ENCODE measurements around the gene DNER.

The DNER gene

DNA sequence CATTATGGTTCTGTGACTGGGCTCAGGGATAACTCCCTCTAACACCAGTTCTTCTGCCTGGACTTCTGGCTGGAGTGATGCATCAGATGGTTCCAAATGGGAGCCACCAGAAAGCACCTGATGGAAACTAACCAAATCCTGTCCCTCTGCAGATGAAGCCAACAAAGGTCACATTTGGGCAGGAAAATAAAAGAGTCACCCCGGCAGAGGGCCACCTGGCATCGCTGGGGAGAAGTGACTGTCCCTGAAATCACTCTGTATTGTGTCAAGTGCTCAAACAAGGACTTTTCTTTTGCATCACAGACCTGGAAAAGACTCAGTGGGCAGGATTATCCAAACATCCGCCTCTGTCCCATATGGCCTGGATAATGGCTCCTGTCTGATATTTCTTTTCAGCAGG lies 47.5 kb downstream of the DNER start:
- no peak for DNase-seq (ENCODE audit: low spot score)

DNA sequence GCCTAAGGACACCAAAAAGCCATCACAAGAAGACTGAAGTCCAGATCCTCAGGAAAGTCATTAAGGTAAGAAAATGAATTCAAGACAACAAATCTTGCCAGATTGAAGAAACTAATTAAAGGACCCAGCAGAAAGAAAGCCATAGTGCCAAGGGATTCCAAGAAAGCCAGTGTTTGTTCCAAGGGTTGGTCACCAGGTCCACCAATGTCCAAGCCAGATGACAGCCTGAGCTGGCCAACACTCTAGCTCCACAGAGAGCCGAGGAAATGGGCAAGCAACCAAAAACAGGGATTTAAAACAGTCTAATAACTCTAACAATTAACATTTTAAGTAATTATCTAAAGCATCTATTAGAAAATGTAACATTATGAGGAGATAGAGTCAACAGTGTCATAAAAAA lies 49.2 kb downstream of the DNER start:
- no peak for DNase-seq (ENCODE audit: low spot score)

DNA sequence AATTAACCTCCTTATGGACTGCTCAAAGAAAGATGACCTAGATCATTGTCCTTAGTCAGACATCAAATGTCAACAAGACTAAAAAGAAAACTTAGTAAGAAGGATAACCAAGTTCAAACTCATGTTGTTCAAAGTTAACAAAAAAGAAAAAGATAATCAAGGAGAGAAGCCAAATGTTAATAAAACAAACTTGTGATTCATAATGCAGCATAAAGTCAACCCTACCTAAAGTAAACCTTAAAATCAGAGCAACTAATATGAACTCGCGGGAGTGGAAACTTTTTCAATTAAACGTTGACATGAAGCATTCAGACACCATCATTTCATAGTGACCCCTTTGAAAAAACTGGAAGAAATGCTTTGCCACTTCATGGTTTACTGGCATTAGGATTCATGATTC lies 52.9 kb downstream of the DNER start:
- no peak for DNase-seq (ENCODE audit: low spot score)

DNA sequence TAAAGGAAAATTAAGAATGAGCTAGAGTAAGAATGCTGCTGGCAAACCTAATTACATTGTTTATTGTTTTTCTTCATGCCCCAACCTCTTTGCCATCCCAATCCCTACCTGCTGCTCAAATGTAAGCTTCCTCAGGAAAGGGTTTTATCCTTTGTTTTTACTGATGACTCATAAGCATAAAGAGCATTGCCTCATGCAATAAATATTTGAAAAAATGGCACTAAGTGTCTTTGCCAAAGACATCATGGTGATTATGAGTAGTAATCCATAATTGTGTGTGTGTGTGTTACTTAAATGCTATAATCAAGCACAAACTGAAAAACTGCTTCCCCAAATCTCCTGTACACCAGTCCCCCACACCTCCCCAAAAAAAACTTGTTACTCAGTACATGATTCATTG lies 53.4 kb downstream of the DNER start:
- DNase-seq (ENCODE audit: low spot score): no peak

DNA sequence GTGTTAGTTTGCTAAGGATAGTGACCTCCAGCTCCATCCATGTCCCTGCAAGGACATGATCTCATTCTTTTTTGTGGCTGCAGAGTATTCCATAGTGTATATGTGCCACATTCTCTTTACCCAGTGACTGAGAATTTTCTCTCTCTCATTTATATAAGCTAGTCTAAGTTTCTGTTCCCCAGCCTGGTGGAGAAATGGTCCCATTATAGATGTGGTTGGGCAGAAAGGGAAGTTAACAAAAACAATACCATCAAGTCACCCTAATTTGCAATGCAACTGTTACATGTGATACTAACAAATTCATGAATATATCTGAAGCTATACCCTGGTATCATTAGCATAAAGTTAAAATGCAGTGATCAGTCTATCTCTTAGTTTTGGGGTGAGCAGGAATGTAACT lies 54.0 kb downstream of the DNER start:
- no peak for DNase-seq (ENCODE audit: low spot score)

DNA sequence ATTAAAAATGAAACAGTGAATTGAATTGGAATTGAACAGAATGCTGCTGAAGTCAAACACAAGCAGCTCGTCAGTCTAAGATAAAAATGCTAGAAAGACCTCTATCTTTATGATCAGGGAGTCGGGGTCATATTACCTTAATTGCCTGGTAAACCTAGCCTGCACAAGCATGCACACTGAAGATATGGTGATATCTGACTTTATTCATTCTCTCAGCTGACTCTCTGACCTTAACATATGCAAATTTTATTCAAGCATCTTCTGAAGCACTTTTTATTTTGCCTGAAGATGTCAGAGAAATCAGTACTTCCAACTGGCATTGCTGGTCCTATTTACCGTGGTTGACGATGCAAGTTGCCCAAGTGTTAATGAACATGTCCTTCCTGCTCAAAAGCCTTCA lies 56.4 kb downstream of the DNER start:
- no peak for DNase-seq (ENCODE audit: low spot score)

DNA sequence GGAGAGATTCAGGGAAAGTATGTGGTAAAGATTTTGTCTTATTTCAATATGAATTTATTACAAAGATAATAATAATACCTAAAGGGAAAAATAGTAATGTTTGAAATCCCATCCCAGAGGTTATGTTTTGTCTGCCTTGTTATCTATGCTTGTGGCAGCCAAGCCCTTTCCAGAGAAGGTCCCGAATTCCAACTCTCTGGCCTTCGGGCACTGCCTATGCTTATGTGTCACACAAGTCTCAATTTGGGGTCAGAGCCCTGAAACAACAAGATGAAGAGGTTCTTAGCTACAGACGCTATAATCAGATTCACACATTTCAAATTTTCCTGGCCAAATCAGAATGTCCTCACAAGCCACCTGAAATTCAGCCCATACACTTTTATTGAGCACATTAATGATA lies 59.9 kb downstream of the DNER start:
- DNase-seq (ENCODE audit: low spot score): no peak

DNA sequence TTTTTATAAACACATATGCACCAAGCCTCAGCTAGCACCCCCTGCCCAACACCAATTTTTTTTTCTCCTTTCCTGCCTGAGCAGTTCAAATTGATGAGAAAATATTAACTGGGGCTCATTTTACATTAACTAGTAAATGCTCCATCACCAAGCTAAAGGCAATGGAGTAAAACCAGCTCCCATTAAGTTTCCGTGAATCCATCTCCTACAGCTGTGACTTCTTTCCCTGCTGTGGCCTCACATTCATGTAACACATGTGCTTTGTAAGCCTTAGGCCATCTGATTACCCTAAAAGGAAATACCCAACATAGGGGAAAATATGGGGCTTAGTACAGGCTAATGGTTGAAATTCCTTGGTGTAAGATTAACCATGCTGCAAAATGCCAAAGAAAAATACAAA lies 60.8 kb downstream of the DNER start:
- DNase-seq (ENCODE audit: low spot score): no peak

DNA sequence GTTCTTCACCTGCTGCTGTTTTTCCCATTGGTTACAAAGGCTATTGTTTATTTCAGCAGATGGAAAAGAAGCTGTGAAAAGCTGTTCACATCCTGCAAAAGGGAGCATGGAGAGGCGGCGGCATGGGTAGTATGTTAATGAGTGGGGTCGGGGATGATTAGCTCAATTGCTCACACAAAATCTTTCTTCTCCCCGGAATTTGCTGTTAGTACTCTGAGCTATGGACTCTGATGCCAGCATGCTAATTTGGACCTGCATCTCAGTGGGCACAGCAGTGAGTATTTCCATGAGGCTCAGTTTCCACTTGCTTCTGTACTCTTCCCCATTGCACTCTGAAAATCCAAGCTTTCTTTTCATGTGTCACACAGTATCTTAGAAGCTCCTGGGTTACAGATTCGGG lies 61.6 kb downstream of the DNER start:
- DNase-seq (ENCODE audit: low spot score): no peak

DNA sequence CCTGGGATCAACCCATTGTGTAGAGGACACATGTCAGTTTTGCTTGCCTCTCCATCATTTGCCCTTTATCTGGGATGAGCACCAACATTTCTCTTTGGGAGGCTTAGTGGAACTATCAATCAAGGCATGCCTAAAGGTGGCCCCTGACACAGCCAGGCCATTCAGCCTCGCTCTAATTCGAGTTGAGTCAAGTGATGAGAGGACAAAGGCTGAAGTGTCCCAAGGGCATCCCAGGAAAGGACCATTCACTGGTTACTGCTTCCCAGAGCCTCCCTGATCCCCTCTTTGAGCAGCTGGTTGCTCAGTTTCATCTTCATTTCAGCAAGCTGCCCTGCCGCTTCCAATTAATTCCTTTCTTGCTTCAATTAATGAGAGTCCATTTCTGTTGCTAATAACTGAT lies 63.5 kb downstream of the DNER start:
- no peak for DNase-seq (ENCODE audit: low spot score)

DNA sequence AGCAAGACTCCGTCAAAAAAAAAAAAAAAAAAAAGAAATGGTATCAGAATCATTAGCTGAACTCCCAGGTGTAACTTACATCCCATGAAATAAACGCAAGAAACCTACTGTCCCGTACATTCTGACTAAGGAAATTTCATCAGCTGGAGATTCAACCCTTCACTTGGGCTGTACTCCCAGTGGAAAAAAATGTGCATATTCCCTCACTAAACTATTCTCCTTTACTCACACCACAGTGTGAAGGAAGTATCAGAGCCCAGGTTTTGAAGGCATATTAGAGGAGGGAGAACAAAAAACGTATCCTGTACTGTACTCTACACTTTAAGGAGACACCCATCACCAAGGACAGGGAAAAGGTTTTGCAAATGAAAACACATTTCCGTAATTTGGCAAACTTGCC lies 64.3 kb downstream of the DNER start:
- DNase-seq (ENCODE audit: low spot score): no peak

DNA sequence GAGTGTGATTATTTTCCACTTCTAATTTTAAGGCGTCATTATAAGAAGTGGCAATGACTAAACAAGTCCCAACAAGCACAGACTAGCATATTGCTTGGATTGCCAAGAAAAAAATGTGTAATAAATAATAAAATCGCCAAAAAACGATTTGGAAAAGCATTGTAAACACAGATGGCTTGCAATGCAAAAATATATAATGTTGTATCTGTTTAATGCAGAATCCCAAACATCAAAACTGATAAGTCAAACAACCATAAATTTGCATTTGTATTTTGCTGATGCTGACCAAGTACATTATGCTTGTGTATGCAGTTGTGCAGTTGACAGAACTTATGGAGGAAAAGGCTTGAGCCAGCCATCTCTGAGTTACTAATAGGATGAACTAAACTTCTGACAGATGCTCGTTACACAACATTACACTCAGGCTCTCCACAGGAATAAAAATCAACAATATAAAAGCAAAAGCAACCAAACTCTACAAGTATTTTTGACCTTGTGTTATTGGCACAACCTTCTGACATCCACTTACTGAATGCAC lies 68.1 kb downstream of the DNER start:
- no peak for DNase-seq (ENCODE audit: low spot score)

DNA sequence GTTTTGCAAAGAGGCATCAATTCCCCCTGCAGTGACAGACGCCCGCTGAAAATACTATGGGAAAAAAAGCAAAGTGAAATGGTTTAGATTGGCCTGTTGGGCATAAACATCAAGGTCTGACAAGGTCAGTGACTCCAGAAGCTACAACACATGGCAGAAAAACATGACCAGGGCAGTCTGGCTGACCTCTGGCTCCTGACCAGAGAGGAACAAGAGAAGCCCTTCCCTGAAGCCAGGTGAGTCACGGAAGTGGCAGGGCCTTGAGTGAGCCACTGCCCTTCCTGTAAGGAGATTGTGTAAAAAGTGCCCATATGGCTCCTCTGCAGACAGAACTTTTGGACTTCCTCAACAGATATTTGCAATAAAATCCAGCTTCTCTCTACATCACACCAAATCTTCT lies 72.0 kb downstream of the DNER start:
- DNase-seq (ENCODE audit: low spot score): no peak

DNA sequence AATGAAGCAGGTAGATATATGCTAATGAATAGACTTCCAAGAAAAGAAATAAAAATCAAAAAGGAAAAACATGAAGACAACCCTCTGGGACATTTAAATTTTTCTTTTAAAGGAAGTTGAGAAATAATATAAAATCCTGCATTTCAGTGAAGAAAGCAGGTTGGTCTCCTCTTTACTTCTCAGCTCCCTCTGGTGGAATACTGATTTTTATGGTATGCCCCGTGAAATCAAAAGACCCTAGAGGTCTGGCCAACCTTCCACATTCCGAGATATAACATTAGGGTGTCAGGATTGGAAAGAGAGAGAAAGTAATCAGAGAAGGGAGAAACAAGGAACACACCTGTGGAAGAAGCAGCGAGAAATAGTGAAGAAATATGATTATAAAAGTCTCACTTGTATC lies 72.7 kb downstream of the DNER start:
- DNase-seq (ENCODE audit: low spot score): no peak

DNA sequence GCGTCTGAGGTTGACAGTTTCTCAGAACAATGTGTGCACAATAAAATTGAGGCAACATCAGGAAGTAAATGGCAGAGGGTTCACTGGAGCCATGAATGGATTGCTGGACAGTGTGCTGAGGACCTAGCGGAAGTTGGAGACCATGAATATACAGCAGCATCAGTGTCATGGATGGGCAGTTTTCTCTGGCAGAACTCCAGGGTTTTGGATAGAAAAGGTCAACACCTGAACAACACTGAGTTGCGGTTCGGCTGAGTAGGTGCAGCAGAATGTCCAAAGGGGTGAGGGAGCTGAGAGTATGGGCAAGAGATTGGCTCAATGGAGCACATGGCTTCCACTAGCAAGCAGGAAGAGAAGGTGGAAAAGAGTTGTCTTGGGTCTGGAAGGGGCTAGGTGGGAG lies 73.7 kb downstream of the DNER start:
- no peak for DNase-seq (ENCODE audit: low spot score)

DNA sequence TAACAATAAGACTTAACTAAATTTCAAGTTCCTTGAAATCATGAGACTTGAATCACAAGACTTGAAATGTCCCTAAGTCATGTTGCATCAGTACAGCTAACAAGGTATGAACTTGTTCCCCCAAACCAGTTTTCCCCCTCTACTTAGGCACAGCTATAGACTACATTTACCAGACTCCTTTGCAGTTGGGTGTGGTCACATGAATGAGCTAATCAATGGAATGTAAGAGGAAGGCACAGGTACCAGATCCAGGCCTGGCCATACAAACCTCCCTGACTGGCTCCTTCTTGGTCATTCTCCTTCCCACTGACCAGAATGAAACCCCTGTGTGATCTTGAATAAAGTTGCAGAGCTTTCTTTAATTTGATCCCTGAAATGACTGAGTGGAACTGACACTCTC lies 77.8 kb downstream of the DNER start:
- DNase-seq (ENCODE audit: low spot score): no peak

DNA sequence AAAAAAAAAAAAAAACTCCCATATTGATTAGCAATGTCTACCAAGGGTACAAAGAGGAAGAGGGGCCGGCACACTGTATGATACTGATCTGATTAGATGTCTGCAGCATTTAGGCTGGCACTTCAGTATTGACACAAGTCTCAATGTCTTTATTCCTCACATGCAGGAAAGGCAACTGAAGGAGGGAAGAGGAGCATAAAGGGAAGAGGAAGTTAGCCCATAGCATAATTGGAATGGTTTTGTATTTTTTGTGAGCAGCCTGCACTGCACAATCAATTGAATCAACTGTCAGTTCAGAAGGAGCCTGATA lies 79.0 kb downstream of the DNER start:
- DNase-seq (ENCODE audit: low spot score): no peak

DNA sequence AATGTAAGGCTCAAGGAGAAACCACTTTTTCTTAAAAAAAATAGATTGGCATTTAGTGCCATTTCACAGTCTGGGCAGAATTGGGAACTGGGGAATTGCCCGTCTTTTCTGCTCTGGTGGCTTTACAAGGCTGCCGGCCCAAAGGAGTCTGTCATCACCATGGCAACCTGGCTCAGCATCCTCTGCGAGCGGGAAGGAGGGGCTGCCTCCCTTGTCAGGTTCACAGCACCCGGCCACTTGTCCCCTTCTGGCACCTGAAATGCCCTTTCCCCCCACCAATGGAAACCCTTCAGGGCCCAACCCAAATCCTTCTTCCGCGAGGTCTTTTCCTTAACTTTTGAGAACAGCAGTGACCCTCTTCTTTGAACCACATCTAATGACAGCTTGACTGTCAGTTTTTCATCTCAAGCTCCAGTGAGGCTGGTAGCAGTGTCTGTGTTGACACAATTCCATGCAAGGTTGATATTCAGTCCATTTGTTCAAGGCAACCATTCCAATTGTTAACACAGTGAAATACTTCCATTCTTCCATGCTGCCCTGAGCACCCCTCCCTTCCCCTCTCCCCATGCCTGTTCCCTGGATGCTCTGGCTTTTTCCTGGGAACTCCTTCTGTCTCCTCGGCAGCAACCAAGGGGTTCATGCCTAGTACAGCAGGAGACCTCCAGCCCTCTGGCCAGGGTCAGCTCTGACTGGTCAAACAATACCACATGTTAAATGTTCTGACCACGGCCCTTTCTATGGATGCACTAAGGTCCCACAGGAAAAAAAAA lies 79.6 kb downstream of the DNER start:
- no peak for DNase-seq (ENCODE audit: low spot score)

DNA sequence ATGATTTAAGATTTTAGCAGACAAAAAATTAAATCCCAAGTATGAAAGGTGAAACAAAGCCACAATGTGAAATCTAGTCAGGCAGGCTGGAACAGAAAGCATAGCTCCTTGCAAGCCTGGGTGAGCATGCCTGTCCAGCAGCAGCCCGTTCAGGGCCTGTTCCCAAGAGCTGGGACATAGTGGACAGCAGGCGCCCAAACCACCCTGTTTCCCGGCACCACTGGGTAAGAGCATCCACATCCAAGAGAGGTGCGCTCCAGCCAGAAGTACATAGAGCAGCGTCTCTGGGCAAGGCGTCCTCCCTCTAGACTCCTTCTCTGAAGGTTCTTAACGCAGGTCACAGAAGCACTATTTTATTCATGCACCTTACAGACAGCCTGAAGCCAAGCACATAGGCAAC lies 80.8 kb downstream of the DNER start:
- no peak for DNase-seq (ENCODE audit: low spot score)

DNA sequence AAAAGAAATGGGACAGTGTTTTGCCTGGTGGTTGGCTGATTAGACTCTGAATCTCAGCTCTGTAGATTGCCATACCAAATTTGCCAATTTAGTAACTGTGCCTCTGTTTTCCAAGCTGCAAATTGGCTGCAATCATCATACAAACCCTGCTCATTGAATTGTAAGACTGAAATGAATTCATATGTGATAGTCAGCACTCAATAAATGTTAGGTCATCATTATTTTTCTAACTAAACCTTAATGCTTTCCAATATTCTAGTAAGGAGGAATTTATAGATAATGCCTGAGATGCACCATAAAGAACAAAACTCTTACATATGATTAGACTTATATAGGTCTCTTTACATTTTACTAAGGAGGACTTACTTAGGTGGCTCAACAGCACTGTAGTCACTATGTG lies 85.3 kb downstream of the DNER start:
- no peak for DNase-seq (ENCODE audit: low spot score)

DNA sequence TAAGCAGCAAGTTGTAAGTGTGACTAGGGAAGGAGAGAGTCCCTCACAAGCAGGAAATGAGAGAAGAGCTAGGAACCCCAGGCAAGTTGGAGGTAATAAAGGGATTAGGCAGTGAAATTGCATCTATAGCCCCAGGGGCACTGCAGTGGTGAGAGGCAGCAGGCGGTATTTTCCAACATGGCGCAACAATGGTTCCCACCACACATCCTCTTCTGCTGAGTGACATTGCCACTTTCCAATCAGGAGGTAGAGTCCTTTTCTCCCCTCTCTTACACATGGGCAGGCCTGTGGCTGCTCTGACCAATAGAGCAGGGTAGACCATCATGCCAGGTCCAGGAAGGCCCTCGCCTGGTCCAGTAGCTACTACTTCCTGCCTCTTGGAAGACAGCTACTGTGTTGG lies 86.6 kb downstream of the DNER start:
- no peak for DNase-seq (ENCODE audit: low spot score)

DNA sequence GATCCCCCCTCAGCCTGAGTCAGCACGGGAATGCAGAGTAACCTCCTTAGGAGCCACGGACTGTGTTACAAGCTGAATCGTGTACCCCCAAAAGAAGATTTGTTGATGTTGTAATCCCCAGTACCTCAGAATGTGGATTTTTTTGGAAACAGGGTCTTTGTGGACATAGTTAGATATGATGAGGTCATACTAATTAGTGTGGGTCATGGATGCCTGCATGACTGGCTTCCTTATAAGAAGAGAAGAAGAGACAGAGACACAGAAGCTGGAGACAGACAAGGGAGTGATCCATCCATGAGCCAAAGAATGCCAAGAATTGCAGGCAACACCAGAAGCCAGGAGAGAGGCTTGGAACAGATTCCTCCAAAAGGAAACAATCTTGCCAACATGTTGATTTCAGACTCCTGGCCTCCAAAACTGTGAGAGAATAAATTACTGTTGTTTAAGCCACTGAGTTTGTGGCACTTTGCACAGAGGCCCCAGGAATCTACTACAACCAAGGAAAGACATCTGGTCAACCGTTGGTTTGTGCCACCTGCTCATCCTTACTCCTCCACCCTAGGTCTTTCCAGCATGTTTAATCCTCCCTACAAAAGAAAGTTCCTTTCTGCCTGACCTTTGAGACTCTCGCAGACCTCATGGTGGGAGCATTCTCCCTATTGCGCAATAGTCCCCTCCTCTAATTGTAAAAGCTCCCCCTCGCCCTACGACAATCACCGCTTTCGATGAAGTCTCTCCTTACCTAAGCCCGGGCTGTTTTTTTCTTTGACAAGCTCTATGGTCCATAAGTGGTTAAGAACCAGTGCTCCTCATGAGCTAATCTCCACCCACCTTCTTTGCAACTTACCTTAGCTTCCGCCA lies 91.6 kb downstream of the DNER start:
- no peak for DNase-seq (ENCODE audit: low spot score)

DNA sequence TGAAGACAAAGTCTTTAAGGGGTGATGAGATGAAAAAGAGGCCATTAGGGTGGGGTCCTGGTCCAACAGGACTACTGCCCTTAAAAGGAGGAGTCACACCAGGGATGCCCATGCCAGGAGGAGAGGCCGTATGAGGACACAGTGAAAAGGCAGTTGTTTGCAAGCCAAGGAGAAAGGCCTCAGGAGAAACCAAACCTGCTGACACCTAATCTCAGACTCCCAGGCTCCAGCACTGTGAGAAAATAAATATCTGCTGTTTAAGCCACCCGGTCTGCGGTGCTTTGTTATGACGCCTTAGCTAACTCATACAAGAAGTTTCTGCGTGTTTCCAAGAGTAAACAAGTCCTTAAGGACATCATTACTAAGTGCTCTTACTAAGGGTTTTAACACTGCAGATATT lies 93.6 kb downstream of the DNER start:
- no peak for DNase-seq (ENCODE audit: low spot score)

DNA sequence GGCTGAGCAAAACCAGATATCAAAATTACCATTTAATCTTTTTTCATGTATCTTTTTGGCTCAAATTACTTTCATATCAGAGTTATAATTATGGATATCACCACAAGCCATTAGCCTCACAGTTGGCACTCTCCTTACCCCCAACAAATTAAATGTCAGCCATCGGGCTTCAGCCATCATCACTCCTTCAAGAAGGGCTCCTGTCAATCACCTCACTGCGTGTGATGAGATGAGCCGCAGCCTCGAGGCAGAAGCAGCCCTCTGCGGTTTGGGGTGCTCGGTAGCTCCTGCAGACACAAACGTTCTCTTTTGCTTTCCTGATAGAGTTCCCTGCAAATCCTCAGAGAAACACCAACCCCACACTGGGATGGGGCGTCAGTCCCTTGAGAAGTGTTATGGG lies 94.1 kb downstream of the DNER start:
- no peak for DNase-seq (ENCODE audit: low spot score)
